Fibroblast of lung (primary cell): ENCODE results near the gene EFCC1. TPM values are rescaled to one million over a fixed set of nuclear protein-coding genes. Genes with fewer than 3 reads are reported as not detected.
A peak's percentile ranks its signal among the peaks of the same experiment; 100 is the strongest.

Experiments used
- DNase-seq, 2 donors: peaks; one replicate each; pipeline versions ENCODE4 v3.0.0 to v3.0.0-alpha.2; 2010; ENCODE audit warnings: low read depth in 2 of 2
- H2AFZ ChIP-seq: 2 replicates; pipeline ENCODE4 v1.5.1; 2012; ENCODE audit warnings: low read length, control low read depth, inconsistent platforms
- H3K27ac ChIP-seq: 2 replicates; pipeline ENCODE4 v1.5.1; 2011; ENCODE audit warnings: low read length, control low read depth; ENCODE audit not compliant: insufficient read depth
- H3K27me3 ChIP-seq: 2 replicates; pipeline ENCODE4 v1.5.1; 2011; ENCODE audit warnings: mild to moderate bottlenecking, low read length; ENCODE audit not compliant: control insufficient read depth, insufficient read depth
- H3K36me3 ChIP-seq: 2 replicates; pipeline ENCODE4 v1.5.1; 2011; ENCODE audit warnings: low read length; ENCODE audit not compliant: control insufficient read depth, insufficient read depth
- H3K4me1 ChIP-seq: 2 replicates; pipeline ENCODE4 v1.5.1; 2011; ENCODE audit warnings: low read length; ENCODE audit not compliant: control insufficient read depth, insufficient read depth; ENCODE audit errors: extremely low read depth
- H3K4me2 ChIP-seq: 2 replicates; pipeline ENCODE4 v1.5.1; 2011; ENCODE audit warnings: low read length, control low read depth; ENCODE audit not compliant: insufficient read depth; ENCODE audit errors: extremely low read depth
- H3K4me3 ChIP-seq, 4 experiments: fragments of 200-600 bp in 1 of 4; sonication (generic) in 1 of 4; replicated peaks in 1 of 4; 2 replicates each; pipeline ENCODE4 v1.5.1; 2011 to 2016; ENCODE audit warnings: low read length in 4 of 4, low read depth in 3 of 4, mild to moderate bottlenecking in 3 of 4, control low read depth in 2 of 4, inconsistent platforms in 1 of 4, mixed read lengths in 1 of 4; ENCODE audit not compliant: insufficient read depth in 1 of 4; ENCODE audit errors: control extremely low read depth in 1 of 4
- H3K79me2 ChIP-seq: 2 replicates; pipeline ENCODE4 v1.5.1; 2012; ENCODE audit warnings: mild to moderate bottlenecking, low read length, inconsistent platforms; ENCODE audit not compliant: control insufficient read depth, insufficient read depth
- H3K9ac ChIP-seq: 2 replicates; pipeline ENCODE4 v1.5.1; 2011; ENCODE audit warnings: mild to moderate bottlenecking, low read length, control low read depth; ENCODE audit not compliant: insufficient read depth
- H3K9me3 ChIP-seq: 2 replicates; pipeline ENCODE4 v1.5.1; 2012; ENCODE audit warnings: low read depth, low read length; ENCODE audit not compliant: control insufficient read depth, insufficient read depth
- H4K20me1 ChIP-seq: 2 replicates; pipeline ENCODE4 v1.5.1; 2011; ENCODE audit warnings: low read length; ENCODE audit not compliant: control insufficient read depth, insufficient read depth; ENCODE audit errors: extremely low read depth
- EZH2 ChIP-seq: IDR thresholded peaks from 2 replicates; pipeline ENCODE4 v1.5.1; 2012; ENCODE audit warnings: low read length, control low read depth, mild to moderate bottlenecking; ENCODE audit errors: missing control alignments
- polyA plus RNA-seq, 2 donors: library from polyadenylated mRNA; depleted of rRNA in 1 of 2; stranded (reverse) in 1 of 2; unstranded in 1 of 2; fragments of >200 nt; gene quantifications; 2 replicates each; pipeline ENCODE4 v1.2.1, GENCODE V29; 2011 to 2012; ENCODE audit warnings: missing spikeins in 1 of 2
- total RNA-seq: library from RNA; depleted of rRNA; stranded (reverse); fragments of >200 nt; gene quantifications from 2 replicates; pipeline ENCODE4 v1.2.1, GENCODE V29; 2014
- TF ChIP-seq, protein P1 (sequence below), 2 donors: IDR thresholded peaks in 1 of 2; conservative IDR thresholded peaks in 1 of 2; 1 replicate in 1 of 2; 2 replicates in 1 of 2; pipeline ENCODE4 v1.5.1; 2011 to 2012; ENCODE audit warnings: low read length in 2 of 2, control low read depth in 1 of 2, inconsistent platforms in 1 of 2, low read depth in 1 of 2, mild to moderate bottlenecking in 1 of 2

Gene EFCC1
- total and polyA plus RNA-seq, 2 donors (not counting 1 experiment from before 2014, with no cell fraction given), result not detected

DNA sequence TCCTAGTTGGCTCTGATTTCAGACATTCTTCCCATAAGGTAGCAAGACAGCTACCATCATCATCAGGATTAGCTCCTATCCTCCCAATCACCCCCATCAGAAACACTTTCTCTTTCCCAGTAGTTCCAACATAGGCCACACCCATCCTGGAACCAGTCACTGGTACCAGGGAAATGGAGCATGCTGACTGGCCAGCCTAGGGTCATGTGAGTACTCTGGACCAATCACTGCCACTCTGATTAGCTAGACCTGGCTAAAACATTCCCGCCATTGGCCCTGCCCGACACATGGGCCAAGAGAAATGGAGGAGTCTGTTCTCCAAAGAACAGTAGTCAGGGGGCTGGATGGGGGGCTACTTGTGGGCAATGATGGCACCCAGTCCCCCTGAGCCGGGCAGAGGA, 12.4 kb downstream of the EFCC1 start:
- Histone ChIP-seq H3K9ac (no peak overlapping the region), H3K36me3 (no peaks in the 10 kb centered on the region), H3K4me2 (no peak overlapping the region), H3K4me1 (no peaks in the 10 kb centered on the region), H3K27me3 (peaks cover 3% of the 10 kb centered on the region), H3K79me2 (no peaks in the 10 kb centered on the region), H2AFZ (no peak overlapping the region), H3K4me3 (no peak overlapping the region), H3K9me3 (no peaks in the 10 kb centered on the region), H3K27ac (no peak overlapping the region), H4K20me1 (no peaks in the 10 kb centered on the region)
- TF ChIP-seq, protein P1, sequence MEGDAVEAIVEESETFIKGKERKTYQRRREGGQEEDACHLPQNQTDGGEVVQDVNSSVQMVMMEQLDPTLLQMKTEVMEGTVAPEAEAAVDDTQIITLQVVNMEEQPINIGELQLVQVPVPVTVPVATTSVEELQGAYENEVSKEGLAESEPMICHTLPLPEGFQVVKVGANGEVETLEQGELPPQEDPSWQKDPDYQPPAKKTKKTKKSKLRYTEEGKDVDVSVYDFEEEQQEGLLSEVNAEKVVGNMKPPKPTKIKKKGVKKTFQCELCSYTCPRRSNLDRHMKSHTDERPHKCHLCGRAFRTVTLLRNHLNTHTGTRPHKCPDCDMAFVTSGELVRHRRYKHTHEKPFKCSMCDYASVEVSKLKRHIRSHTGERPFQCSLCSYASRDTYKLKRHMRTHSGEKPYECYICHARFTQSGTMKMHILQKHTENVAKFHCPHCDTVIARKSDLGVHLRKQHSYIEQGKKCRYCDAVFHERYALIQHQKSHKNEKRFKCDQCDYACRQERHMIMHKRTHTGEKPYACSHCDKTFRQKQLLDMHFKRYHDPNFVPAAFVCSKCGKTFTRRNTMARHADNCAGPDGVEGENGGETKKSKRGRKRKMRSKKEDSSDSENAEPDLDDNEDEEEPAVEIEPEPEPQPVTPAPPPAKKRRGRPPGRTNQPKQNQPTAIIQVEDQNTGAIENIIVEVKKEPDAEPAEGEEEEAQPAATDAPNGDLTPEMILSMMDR (conservative IDR thresholded peaks at IDR 0.05 in 1 of 2, IDR thresholded peaks at IDR 0.05 in 1 of 2; ENCODE audit: low read depth in 1 of 2, low read length in 2 of 2), result no peak
- no peak for TF ChIP-seq EZH2
- no peak for DNase-seq

DNA sequence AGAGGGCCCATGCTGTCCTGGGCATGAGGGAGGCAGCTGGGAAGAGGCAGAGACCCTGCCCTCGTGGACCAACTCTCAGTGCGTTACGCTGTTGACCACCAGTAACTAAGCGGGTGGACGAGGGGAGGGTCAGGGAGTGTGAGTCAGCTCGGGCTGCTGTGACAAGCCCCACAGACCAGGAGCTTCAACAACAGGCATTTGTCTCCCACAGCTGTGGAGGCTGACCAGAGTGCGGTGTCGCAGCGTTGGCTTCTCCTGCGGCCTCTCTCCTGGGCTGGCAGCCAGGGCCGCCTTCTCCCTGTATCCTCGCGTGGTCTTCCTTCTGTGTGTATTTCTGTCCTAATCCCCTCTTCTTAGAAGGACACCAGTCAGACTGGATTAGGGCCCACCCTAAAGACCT, 13.0 kb downstream of the EFCC1 start:
- Histone ChIP-seq H3K9ac (no peak overlapping the region), H3K79me2 (no peaks in the 10 kb centered on the region), H3K27ac (no peak overlapping the region), H3K4me3 (no peak overlapping the region), H3K4me1 (no peaks in the 10 kb centered on the region), H3K4me2 (no peak overlapping the region), H4K20me1 (no peaks in the 10 kb centered on the region), H3K9me3 (no peaks in the 10 kb centered on the region), H2AFZ (no peak overlapping the region), H3K36me3 (no peaks in the 10 kb centered on the region), H3K27me3 (peaks cover 3% of the 10 kb centered on the region)
- peak in 1 of 2 donors; percentile 24 for DNase-seq
- TF ChIP-seq EZH2, result no peak
- TF ChIP-seq, protein P1 (conservative IDR thresholded peaks at IDR 0.05 in 1 of 2, IDR thresholded peaks at IDR 0.05 in 1 of 2; ENCODE audit: low read depth in 1 of 2, low read length in 2 of 2), result no peak

DNA sequence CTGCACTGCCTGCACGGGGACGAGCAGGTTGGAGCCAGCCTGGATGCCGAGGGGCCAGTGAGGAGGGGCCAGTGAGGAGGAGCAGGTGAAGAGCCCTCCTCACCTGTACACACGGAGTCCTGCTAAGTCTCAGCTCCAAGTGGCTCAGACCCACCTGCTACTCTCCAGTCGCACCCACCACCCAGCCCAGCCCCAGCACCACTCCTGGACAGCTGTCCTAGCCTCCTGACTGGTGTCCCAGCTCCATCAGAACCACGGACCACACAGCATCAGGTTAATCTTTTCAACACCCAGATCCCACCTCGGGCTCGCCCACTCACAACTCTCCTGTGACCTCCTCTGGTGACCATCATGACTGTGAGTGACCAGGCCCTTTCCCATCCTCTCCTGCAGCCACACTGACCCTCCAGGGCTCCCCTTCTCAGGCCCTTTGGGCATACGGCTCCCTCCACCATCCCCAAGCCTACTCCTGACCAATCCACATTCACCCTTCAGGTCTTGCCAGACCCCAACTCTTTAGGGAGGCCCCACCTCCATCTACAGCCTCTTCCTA, 13.8 kb downstream of the EFCC1 start:
- H3K27ac ChIP-seq, result no peak overlapping the region
- H3K4me1 ChIP-seq, result no peaks in the 10 kb centered on the region
- no peak overlapping the region for H2AFZ ChIP-seq
- no peaks in the 10 kb centered on the region for H3K79me2 ChIP-seq
- no peaks in the 10 kb centered on the region for H3K36me3 ChIP-seq
- H3K4me2 ChIP-seq, result no peak overlapping the region
- TF ChIP-seq, protein P1 (conservative IDR thresholded peaks at IDR 0.05 in 1 of 2, IDR thresholded peaks at IDR 0.05 in 1 of 2; ENCODE audit: low read depth in 1 of 2, low read length in 2 of 2), result no peak
- H4K20me1 ChIP-seq, result no peaks in the 10 kb centered on the region
- DNase-seq, result no peak
- H3K9ac ChIP-seq, result no peak overlapping the region
- no peaks in the 10 kb centered on the region for H3K27me3 ChIP-seq
- no peaks in the 10 kb centered on the region for H3K9me3 ChIP-seq
- H3K4me3 ChIP-seq, result no peak overlapping the region
